ENCODE measurements around the gene KIF2A. TPM values are rescaled to one million over a fixed set of nuclear protein-coding genes. Genes with fewer than 3 reads are reported as not detected.

KIF2A gene
- total and polyA plus RNA-seq, 7 donors = 1.4 to 10.6 (median 8.4) TPM

- DNase-seq (no peak), ATAC-seq (no peak)
- Histone ChIP-seq H3K4me1 (no peaks in the 10 kb centered on the region), H3K36me3 (ENCODE audit: insufficient read depth in 1 of 2, low read depth in 1 of 2) (peaks cover 0 to 2% of the 10 kb centered on the region in 2 donors), H3K4me3 (no peak overlapping the region), H3K9me3 (no peaks in the 10 kb centered on the region), H3K27ac (no peak overlapping the region), H3K27me3 (ENCODE audit: insufficient read depth in 3 of 3, low read length in 2 of 3) (no peaks in the 10 kb centered on the region)
- intact Hi-C loops (cut with DNase I) = no loop called here
- 31 to 53% (median 34%) methylated on average over 5 of the region's 5 CpGs for WGBS, 3 donors
- no peak for TF ChIP-seq CTCF (IDR thresholded peaks at IDR 0.05)
Measured at GRCh38 chr5:62260513-62260912, 45.5 kb upstream of the KIF2A start.

- DNase-seq (no peak), ATAC-seq (no peak)
- no peak overlapping the region for H3K27ac ChIP-seq
- no peaks in the 10 kb centered on the region for H3K4me1 ChIP-seq
- H3K4me3 ChIP-seq = no peak overlapping the region
- peaks cover 0 to 2% of the 10 kb centered on the region in 2 donors for H3K36me3 ChIP-seq (ENCODE audit: insufficient read depth in 1 of 2, low read depth in 1 of 2)
- H3K27me3 ChIP-seq (ENCODE audit: insufficient read depth in 3 of 3, low read length in 2 of 3) = no peaks in the 10 kb centered on the region
- no peak for TF ChIP-seq CTCF (IDR thresholded peaks at IDR 0.05)
- no peaks in the 10 kb centered on the region for H3K9me3 ChIP-seq
- intact Hi-C loops (cut with DNase I) = no loop called here
Measured at GRCh38 chr5:62263401-62263800, 42.6 kb upstream of the KIF2A start.

- no peak for ATAC-seq
- H3K27ac ChIP-seq = no peak overlapping the region
Measured at GRCh38 chr5:62265648-62266112, 40.3 kb upstream of the KIF2A start.

GRCh38 chr5:62266573-62266972 is 39.4 kb upstream of the KIF2A start:
- Histone ChIP-seq H3K27ac (no peak overlapping the region), H3K4me3 (no peak overlapping the region), H3K9me3 (no peaks in the 10 kb centered on the region), H3K27me3 (ENCODE audit: insufficient read depth in 3 of 3, low read length in 2 of 3) (no peaks in the 10 kb centered on the region), H3K36me3 (ENCODE audit: insufficient read depth in 1 of 2, low read depth in 1 of 2) (peaks cover 0 to 2% of the 10 kb centered on the region in 2 donors), H3K4me1 (no peaks in the 10 kb centered on the region)
- 89 to 94% (median 92%) methylated on average over 4 of the region's 4 CpGs for WGBS, 3 donors
- DNase-seq (no peak), ATAC-seq (no peak)
- intact Hi-C loops (cut with DNase I) = no loop called here
- TF ChIP-seq CTCF (IDR thresholded peaks at IDR 0.05) = no peak

More at GRCh38 chr5:62265648-62266112, 40.3 kb upstream of the KIF2A start:
- Histone ChIP-seq H3K4me3 (no peak overlapping the region), H3K4me1 (no peaks in the 10 kb centered on the region), H3K9me3 (no peaks in the 10 kb centered on the region), H3K36me3 (ENCODE audit: insufficient read depth in 1 of 2, low read depth in 1 of 2) (peaks cover 0 to 2% of the 10 kb centered on the region in 2 donors), H3K27me3 (ENCODE audit: insufficient read depth in 3 of 3, low read length in 2 of 3) (no peaks in the 10 kb centered on the region)
- intact Hi-C loops (cut with DNase I) = no loop called here
- no peak for DNase-seq
- TF ChIP-seq CTCF (IDR thresholded peaks at IDR 0.05) = no peak

- DNase-seq (no peak), ATAC-seq (no peak)
- WGBS, 3 donors = 59 to 78% (median 69%) methylated on average over 1 of the region's 1 CpG
- H3K27ac ChIP-seq = no peak overlapping the region
- no peaks in the 10 kb centered on the region for H3K9me3 ChIP-seq
- H3K4me1 ChIP-seq = no peaks in the 10 kb centered on the region
- peaks cover 0 to 2% of the 10 kb centered on the region in 2 donors for H3K36me3 ChIP-seq (ENCODE audit: insufficient read depth in 1 of 2, low read depth in 1 of 2)
- intact Hi-C loops (cut with DNase I) = no loop called here
- H3K27me3 ChIP-seq (ENCODE audit: insufficient read depth in 3 of 3, low read length in 2 of 3) = no peaks in the 10 kb centered on the region
- no peak for TF ChIP-seq CTCF (IDR thresholded peaks at IDR 0.05)
- no peak overlapping the region for H3K4me3 ChIP-seq
Measured at GRCh38 chr5:62268234-62268633, 37.8 kb upstream of the KIF2A start.
